GM21381 (cell line): Measurements from ENCODE around the gene UTP4.
"Not testable (repeated sequence)": the region's sequence is repeated elsewhere in the genome, so short reads cannot be mapped to it uniquely, and the experiment has no call there.

ENCODE experiments used
- ATAC-seq: cut with Tn5 transposase; IDR thresholded peaks from one replicate; pipeline ENCODE4 v1.9.1; 2021; ENCODE audit warnings: mild to moderate bottlenecking, moderate library complexity; ENCODE audit not compliant: unreplicated experiment

UTP4 gene

DNA sequence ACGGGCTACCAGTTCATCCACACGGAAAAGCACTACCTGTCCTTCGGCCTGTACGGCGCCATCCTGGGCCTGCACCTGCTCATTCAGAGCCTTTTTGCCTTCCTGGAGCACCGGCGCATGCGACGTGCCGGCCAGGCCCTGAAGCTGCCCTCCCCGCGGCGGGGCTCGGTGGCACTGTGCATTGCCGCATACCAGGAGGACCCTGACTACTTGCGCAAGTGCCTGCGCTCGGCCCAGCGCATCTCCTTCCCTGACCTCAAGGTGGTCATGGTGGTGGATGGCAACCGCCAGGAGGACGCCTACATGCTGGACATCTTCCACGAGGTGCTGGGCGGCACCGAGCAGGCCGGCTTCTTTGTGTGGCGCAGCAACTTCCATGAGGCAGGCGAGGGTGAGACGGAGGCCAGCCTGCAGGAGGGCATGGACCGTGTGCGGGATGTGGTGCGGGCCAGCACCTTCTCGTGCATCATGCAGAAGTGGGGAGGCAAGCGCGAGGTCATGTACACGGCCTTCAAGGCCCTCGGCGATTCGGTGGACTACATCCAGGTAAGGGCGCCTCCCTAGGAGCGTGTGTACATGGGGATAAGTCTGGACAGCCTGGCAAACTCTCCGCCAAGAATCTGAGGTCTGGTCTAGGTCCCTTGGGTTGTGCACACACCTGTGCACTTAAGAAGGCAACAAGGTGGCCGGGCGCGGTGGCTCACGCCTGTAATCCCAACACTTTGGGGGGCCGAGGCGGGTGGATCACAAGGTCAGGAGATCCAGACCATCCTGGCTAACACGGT is 22.8 kb upstream of the UTP4 start:
- ATAC-seq, result no peak

DNA sequence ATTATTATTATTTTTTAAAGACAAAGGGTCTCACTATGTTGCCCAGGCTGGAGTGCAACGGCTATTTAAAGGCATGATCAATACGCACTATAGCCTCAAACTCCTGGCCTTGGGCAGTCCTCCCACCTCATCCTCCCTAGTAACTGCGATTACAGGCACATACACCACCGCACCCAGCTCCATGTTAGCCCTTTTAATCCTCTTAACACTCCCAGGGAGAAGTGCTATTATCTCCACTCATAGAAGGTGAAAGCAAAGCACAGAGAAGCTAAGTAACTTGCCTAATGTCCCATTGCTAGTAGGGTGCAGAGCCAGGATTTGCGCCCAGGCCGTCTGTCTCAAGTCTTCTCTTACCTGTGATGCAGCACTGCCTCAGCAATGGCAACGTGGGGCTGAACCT is 22.0 kb upstream of the UTP4 start:
- no peak for ATAC-seq

DNA sequence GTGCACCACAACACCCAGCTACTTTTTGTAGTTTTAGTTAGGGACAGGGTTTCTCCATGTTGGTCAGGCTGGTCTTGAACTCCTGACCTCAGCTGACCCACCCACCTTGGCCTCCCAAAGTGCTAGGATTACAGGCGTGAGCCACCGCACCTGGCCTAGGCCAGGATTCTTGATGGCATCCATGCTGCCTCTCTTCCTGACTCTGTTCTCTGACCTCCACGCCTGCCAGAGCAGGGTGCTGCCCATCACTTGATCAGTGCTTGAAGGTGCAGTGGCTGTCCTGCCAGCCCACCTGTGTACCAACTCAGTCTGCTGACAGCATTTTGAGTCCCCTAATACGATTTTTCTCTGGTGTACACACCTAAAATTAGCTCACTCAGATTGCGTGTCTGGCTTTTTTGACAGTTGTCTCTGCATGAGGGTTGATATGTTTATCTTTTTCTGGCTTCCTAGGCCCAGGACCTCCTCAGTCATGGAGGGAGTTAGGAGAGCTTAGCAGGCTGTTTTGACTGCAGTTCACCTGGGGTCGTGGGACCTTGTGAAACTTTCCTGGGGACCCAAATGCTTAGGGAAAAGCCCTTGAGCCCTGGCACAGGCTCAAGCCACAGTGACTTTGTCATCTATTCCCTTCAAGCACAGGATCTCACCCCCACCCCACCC is 21.1 kb upstream of the UTP4 start:
- ATAC-seq, result no peak

DNA sequence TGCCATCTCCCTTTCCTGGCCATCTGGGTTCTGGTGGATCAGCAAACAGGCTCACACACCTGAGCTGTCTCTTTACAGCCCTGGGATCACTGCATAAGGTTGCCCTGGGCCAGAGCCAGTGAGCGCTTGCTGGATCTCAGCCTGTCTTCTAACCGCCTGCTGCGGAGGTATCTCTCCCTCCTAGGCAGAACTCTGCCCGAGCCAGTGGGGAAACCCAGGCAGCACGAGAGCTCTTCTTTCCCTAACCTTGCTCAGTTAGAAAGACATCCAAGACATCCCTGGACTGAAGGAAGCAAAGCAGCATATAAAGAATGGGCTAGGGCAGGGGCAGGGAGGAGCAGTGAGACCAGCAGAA is 20.6 kb upstream of the UTP4 start:
- ATAC-seq, result no peak

DNA sequence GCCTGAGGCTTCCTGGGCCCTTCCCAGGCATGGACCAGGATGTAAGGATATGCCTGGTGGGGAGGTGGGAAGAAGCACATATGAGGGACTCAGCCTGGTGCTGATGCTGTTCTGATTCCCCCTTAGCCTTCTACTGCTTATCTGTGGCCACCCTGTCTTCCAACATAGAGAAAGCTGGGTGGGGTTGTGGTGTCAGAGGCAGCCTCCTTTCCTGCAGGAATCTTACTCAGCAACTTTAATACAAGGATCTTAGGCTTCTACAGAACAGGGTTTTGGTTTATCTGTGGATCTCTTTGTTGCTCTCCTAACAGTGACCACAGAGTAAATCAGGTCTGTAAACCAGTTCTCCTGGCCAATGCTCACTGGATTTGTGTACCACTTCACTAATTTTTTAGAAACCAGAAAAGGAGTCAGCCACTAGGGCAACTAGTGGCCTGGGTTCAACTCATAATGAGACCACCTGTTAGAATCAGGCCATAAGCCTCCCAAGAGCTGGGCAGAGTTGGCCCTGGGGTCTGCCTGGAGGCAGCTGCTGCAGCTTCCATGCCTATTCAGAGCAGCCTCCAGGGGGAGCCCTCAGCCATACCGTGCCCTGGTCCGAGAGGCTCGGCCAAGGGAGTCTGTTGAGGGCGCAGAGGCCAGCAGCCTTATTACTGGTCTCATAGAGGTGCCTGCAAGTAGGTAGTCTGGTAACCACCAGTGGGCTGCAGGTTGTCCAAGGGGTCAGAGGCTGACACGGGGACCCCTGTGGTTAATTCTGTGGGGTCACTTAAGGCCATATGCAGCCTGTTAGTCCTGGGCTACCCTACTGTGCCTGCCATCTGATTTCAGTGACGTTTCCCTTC is 19.9 kb upstream of the UTP4 start:
- no peak for ATAC-seq

DNA sequence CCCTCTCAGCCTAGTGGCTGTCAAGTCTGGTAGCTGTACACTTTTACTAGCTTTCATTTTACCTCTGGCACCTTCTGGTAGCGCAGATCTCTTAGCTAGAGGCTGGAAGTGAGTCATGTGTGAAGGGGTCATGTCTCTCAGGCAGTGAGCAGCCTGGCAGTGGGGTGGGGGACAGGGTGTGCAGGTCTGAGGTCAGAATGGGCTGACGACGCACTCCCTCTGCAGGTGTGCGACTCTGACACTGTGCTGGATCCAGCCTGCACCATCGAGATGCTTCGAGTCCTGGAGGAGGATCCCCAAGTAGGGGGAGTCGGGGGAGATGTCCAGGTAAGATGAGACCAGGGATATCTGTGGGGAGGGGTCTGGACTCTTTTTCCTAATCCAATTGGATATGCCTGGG is 19.2 kb upstream of the UTP4 start:
- no peak for ATAC-seq

DNA sequence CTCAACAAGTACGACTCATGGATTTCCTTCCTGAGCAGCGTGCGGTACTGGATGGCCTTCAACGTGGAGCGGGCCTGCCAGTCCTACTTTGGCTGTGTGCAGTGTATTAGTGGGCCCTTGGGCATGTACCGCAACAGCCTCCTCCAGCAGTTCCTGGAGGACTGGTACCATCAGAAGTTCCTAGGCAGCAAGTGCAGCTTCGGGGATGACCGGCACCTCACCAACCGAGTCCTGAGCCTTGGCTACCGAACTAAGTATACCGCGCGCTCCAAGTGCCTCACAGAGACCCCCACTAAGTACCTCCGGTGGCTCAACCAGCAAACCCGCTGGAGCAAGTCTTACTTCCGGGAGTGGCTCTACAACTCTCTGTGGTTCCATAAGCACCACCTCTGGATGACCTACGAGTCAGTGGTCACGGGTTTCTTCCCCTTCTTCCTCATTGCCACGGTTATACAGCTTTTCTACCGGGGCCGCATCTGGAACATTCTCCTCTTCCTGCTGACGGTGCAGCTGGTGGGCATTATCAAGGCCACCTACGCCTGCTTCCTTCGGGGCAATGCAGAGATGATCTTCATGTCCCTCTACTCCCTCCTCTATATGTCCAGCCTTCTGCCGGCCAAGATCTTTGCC is 18.0 kb upstream of the UTP4 start:
- ATAC-seq, result no peak

DNA sequence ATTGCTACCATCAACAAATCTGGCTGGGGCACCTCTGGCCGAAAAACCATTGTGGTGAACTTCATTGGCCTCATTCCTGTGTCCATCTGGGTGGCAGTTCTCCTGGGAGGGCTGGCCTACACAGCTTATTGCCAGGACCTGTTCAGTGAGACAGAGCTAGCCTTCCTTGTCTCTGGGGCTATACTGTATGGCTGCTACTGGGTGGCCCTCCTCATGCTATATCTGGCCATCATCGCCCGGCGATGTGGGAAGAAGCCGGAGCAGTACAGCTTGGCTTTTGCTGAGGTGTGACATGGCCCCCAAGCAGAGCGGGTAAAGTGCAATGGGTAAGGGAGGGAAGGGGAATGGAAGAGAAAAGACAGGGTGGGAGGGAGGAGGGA is 17.5 kb upstream of the UTP4 start:
- no peak for ATAC-seq

DNA sequence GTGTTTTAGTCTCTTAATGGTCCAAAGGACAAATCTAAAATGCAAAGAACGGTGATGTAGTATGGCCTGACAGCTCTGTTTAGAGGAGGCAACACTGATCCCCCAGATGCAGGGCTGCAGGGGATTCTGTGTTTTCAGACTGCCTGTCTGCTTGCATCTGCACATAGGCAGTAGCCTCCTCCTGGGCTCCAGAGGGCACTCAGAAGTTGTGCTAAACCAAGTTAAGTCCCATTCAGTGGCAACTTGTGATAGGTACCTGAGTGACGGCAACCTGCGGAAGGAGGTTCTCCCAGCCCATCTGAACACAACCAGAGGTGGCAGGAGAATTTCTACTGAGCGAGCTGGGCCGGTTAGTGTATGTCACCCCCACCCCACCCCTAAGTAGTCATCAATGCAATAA is 17.1 kb upstream of the UTP4 start:
- ATAC-seq, result no peak

DNA sequence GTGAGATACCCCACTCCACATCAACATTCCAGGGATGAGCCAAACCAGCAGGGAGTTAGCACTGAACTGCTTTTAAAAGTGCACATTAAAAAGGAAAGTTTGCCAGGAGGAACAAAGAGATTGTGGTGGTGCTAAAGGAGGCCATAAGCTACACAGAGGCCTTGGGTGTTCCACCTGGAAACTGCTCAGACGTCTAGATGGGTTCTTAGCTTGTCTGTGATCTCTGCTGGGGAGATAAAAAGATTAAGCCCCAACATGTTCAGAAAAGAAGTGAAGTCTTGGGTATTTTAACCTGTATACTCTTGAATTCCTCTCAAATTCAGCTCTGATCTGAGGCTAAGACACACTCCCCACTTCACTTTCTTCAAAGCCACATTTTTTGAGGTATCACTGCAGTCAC is 16.6 kb upstream of the UTP4 start:
- no peak for ATAC-seq

DNA sequence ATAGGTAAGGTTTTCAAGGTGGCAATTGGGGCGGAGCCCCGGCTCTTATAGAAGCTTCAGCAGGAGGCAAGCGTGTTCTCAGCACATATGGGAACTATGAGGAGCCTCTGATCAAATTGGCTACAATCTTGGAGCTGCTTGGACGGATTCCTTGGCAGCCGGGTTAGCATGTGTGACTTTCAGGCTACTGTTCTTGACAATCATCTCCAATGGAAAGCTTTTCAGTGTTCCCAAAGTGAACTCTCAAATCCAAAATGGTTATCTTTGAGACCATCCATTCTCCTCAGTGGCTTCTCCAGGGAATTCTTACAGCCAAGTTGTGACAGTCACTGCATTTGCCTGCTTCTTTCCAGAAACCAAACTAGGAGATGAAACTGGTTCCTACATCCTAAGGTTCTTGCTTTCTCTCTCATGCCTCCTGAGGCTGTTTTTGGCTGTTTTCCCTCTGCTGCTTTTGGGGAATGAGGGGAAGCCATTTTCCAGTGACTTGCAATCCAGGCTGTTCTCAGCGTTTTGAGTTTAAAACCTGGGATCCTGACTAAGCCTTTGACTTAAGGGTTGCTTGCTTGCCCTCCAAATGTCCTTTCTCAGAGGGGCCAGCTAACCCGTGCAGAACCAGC is 16.1 kb upstream of the UTP4 start:
- no peak for ATAC-seq

DNA sequence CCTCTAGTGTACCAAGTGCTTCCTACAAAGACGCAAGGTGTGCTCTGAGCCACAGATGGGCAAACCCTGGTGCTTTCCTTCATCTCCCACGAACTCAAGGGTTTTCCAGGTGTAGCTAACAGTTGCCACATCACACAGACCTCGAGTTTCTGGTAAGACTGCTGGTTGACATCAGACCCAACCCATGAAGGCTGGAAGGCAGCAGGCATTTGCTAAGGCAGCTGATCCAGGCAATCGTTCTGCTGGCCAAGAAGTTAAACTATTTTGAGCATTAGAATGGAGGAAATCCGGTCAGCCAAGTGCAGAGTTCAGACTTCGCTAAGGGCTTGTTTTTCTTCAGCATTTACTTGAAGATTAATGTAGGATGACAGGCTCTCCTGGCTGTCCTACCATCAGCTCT is 15.5 kb upstream of the UTP4 start:
- ATAC-seq, result no peak

DNA sequence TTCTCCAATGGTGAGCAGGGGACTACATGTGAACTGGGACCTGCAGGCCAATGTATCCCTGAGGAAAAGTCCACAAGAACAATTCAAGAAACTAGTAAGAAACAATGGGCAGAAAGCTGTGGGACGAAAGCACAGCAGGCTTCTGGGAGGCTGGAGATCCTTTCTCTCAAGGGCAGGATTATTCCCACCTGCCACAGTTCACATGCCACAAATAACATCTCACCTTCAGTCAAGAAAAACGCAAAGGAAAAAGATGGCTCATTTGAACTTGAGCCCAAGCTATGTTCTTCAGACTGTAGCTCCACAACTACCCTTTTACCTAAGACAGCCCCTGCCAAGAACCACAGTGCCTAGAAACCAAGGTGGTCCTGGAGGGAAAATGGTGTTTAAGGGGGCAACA is 14.0 kb upstream of the UTP4 start:
- no peak for ATAC-seq

DNA sequence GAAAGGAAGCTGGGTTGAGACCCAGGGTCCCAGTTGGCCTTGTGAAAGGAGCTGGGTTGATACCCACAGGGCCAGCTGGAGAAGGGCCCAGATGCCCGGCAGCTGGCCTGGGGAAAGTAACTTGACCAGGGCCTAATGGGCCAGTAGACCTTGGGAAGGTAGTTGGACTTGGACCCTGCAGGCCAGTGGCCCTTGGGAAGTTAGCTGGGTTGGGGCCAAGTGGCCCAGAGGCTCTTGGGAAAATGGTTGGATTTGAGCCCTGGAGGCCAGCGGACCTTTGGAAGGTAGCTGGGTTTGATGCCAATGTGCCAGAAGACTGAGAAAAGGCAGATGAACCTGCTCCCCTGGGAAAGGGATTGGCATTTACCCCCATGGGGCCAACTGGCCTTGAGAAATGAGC is 13.5 kb upstream of the UTP4 start:
- ATAC-seq, result no peak

DNA sequence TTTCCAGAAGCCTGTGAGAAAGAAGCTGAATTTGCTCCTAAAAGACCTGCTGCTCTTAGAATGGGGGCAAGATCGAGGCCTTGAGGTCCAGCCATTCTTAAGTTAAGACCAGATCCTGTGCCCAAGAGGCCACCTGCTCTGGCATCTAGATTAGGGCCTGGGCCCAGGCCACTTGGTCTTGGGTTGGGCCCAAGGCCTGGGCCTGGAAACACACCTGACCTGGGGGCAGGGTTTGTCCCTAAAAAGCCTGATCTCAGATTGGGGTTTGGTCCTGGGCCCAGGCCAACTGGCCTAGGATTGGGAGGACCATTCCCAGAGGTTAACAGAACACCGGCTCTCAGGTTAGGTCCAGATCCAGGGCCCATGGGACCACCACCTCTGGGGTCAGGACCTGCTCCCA is 12.9 kb upstream of the UTP4 start:
- no peak for ATAC-seq

DNA sequence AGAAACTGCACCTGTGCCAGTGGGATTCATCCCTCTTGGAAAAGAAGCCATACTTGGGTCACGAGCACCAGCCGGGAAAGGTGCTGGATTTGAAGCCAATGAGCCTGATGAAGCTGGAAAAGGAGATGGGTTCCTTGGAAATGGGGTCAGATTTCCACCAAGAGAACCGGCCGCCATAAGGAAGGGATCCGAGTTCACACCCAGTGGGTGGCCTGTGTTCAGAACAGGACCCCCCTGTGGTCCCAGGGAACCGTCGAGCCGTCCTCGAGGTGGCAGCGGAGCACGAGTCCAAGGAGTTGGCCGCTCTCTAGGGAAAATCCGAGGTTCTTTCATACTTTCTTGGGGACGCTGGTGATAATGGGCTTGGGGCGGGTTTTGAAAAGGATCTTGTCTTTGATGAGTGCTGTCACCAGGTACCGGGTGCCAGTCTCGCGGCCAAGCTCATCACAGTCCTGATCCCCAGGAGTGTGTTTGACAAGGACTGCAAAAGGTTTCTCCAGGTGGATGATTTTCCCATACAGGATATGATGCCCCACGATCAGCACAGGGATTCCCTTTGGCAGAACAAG is 12.3 kb upstream of the UTP4 start:
- ATAC-seq, result no peak

DNA sequence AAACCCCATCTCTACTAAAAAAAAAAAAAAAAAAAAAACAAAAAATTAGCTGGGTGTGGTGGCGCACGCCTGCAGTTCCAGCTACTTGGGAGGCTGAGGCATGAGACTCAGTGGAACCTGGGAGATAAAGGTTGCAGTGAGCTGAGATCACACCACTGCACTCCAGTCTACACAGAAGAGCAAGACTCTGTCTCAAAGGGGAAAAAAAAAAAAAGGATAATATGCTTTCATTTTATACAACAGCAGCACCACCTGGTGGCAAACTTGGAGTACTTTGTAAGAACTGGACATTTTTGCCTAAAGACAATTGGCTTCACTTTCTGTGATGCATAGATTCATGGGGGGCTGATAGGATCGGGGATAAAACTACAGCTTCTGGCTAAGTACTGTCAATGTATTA is 8.5 kb upstream of the UTP4 start:
- no peak for ATAC-seq

DNA sequence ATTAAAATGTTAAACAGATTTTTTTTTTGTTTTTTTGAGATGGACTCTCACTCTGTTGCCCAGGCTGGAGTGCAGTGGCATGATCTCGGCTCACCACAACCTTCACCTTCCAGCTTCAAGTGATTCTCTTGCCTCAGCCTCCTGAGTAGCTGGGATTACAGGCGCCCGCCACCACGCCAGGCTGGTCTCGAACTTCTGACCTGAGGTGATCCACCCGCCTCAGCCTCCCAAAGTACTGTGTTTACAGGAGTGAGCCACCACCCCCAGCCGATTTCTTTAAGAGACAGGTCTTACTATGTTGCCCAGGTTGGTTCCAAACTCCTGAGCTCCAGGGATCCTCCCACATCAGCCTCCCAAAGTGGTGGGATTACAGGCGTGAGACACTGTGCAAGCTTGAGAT is 8.0 kb upstream of the UTP4 start:
- ATAC-seq, result not testable (repeated sequence)

DNA sequence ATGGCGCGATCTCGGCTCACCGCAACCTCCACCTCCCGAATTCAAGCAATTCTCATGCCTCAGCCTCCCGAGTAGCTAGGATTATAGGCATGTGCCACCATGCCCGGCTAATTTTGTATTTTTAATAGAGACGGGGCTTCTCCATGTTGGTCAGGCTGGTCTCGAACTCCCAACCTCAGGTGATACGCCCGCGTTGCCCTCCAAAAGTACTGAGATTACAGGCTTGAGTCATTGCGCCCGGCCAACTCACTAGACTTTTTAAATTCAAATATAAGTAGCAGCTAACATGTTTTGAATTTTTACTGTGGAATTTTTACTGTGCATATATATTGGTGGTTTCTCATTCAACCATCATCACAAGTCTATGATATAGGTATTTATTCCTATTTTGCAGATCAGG is 7.5 kb upstream of the UTP4 start:
- not testable (repeated sequence) for ATAC-seq

DNA sequence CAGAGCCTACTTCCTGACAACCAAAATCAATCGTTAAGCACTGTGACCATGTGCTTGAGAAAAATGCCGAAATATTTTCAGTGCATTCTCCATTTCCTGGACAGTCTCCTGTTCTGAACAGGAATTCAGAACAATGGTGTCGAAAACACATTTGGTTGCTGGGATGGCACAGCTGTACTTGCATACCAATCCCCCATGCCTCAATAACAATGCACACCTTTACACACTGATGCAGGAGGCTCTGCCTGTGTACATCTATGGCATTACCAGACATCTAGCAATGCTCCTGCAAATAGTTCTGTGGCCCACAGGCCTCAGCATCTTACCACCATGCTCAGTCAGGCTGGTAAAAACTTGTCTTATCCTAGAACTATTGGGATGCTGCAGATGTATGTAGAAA is 6.2 kb upstream of the UTP4 start:
- no peak for ATAC-seq

DNA sequence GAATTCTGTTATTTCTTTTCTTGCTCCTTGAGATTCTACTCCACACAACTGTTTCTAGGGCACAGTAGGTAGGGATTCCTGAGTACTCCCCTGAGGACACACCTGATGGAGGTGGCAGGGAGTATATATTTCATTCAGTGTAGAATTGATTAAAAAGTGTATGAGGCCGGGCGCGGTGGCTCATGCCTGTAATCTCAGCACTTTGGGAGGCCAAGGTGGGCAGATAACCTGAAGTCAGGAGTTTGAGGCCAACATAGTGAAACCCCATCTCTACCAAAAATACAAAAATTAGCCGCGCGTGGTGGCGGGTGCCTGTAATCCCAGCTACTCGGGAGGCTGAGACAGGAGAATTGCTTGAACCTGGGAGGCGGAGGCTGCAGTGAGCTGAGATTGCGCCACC is 5.6 kb upstream of the UTP4 start:
- not testable (repeated sequence) for ATAC-seq
